Medulla oblongata (tissue), 1 donor: ENCODE results near the gene MAP4K1.
"Not testable (repeated sequence)": the region's sequence is repeated elsewhere in the genome, so short reads cannot be mapped to it uniquely, and the experiment has no call there.

Experiments
- DNase-seq: peaks from one replicate; pipeline ENCODE4 v3.0.0-alpha.2; 2015; ENCODE audit errors: extremely low spot score

Gene MAP4K1

GRCh38 chr19:38569368-38569983 is 48.3 kb downstream of the MAP4K1 start:
- no peak for DNase-seq

GRCh38 chr19:38565691-38566105 is 52.1 kb downstream of the MAP4K1 start:
- DNase-seq: no peak

GRCh38 chr19:38564981-38565690 is 52.6 kb downstream of the MAP4K1 start:
- DNase-seq: no peak

DNA sequence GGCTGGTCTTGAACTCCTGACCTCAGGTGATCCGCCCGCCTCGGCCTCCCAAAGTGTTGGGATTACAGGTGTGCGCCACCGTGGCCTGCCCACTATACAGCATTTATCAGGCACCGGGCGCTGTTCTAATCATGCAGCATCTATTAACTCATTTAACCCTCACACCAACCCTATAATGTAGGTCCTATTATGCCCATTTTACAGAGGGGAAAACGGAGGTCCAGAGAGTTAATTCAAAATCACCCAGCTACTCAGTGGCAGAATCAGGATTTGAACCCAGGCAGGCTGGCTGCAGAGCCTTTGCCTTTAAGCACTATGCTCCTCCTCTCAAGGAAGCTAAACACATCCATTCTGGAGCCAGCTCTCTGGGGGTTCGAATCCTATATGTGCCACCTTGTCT is 54.3 kb downstream of the MAP4K1 start:
- no peak for DNase-seq

- DNase-seq: no peak
These were observed 55.7 kb downstream of the MAP4K1 start for GRCh38 chr19:38562096-38562495.

- no peak for DNase-seq
These were observed 56.1 kb downstream of the MAP4K1 start for GRCh38 chr19:38561658-38562057.

DNA sequence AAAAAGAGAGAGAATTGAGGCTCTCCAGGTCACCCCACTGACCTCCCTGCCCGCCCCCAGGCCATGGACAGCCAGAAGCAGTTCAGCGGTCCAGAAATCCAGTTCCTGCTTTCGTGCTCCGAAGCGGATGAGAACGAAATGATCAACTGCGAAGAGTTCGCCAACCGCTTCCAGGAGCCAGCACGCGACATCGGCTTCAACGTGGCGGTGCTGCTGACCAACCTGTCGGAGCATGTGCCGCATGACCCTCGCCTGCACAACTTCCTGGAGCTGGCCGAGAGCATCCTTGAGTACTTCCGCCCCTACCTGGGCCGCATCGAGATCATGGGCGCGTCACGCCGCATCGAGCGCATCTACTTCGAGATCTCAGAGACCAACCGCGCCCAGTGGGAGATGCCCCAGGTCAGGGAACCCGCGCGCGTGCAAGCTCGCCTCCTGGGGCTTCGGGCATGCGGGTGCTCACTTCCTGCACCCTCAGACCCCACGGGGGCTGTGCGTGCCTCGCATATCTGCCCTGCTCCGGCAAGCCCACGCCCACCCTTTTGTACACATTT is 56.6 kb downstream of the MAP4K1 start:
- no peak for DNase-seq

GRCh38 chr19:38559428-38560401 is 58.0 kb downstream of the MAP4K1 start:
- no peak for DNase-seq

GRCh38 chr19:38558933-38559332 is 58.8 kb downstream of the MAP4K1 start:
- not testable (repeated sequence) for DNase-seq

DNA sequence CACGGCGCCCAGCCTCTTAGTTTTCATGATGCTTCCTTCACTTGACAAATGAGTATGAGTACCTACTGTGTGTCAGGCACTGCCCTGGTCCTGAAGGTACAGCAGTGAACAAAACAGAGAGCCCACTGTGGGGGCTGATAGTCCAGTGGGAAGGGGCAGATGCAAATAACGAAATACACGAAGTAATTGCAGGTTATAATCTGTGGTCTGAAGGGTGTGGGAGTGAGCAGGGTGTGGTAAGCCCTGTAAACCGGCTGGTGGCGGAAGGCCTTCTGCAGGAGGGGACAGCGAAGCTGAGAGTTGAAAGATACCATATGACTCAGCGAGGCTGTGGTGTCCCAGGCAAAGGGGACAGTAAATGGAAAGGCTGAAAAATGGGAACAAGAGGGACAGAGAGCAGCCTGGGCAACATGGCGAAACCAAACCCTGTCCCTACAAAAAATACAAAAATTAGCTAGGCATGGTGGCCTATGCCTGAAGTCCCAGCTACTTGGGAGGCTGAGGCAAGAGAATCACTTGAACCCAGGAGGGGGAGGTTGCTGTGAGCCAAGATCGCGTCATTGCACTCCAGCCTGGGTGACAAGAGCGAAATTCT is 60.5 kb downstream of the MAP4K1 start:
- DNase-seq: no peak

DNA sequence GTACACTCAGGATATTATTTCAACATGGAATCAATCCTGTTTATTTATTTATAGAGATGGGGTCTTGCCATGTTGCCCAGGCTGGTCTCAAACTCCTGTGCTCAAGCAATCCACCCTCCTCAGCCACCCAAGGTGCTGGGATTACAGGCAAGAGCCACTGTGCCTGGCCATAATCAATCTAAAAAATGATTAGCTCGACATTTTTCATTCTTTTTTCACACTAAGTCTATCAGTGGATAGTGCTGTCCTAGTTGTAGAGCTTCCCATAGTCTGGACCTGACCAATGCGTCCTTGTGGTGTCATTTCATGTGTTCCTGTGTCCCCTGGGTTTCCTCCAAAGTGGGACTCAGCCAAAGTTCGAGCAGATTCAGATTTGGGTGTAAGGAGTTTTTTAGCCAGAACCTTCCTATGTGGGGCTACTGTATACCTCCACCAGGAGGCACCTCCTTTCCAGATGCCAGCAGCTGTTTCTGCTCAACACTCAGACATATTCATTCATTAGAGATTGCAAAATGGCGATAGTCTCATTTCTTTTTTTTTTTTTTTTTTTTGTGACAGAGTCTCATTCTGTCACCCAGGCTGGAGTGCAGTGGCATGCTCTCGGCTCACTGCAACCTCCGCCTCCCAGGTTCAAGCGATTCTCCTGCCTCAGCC is 61.1 kb downstream of the MAP4K1 start:
- DNase-seq: no peak

GRCh38 chr19:38555200-38555599 is 62.6 kb downstream of the MAP4K1 start:
- no peak for DNase-seq

- DNase-seq: no peak
These were observed 63.0 kb downstream of the MAP4K1 start for GRCh38 chr19:38554676-38555141.

GRCh38 chr19:38553239-38553638 is 64.5 kb downstream of the MAP4K1 start:
- not testable (repeated sequence) for DNase-seq

DNA sequence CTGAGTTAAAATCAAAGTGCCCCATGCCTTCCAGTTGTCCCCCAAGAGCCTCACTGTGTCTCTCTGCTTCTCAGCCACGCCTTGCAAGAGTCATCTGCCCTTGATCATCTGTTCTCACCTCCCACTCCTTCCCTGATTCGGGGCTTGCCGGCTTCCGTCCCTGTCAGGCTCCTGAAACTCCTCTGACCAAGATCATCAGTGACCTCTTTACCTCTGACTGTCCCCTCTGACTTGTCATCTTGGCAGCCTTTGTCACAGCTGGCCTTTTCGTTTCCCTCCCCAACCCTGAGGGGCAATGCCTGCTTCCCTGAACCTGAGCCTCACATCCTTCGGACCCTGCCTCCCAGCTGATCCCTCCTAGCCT is 66.3 kb downstream of the MAP4K1 start:
- DNase-seq: no peak

- no peak for DNase-seq
These were observed 67.4 kb downstream of the MAP4K1 start for GRCh38 chr19:38550376-38550775.

GRCh38 chr19:38549942-38550341 is 67.8 kb downstream of the MAP4K1 start:
- DNase-seq: no peak

GRCh38 chr19:38549061-38549460 is 68.7 kb downstream of the MAP4K1 start:
- DNase-seq: no peak

DNA sequence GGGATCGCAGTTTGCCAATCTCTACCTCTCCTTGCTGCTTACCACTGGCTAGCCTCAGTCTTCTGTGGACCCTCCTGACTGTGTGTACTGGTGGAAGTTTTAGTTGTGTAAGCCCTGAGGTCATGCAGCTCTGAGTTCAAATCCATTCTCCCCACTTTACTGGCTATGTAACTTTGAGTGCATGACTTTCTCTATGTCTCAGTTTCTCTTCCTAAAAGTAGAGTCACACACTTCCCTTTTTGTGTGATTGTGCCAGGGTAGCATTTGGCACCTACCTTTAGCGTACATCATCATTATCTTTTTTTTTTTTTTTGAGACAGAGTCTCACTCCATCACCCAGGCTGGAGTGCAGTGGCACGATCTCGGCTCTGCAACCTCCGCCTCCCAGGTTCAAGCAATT is 70.3 kb downstream of the MAP4K1 start:
- peak; percentile 18 for DNase-seq

- DNase-seq: no peak
These were observed 72.2 kb downstream of the MAP4K1 start for GRCh38 chr19:38545596-38545995.
